ENCODE measurements around the gene KMT2A. TPM values are rescaled to one million over a fixed set of nuclear protein-coding genes. Genes with fewer than 3 reads are reported as not detected.
"Not testable (repeated sequence)": the region's sequence is repeated elsewhere in the genome, so short reads cannot be mapped to it uniquely, and the experiment has no call there.

The KMT2A gene
- total RNA-seq, 6 experiments from 2014 or later: 29.3 to 39.3 (median 34.4) TPM

DNA sequence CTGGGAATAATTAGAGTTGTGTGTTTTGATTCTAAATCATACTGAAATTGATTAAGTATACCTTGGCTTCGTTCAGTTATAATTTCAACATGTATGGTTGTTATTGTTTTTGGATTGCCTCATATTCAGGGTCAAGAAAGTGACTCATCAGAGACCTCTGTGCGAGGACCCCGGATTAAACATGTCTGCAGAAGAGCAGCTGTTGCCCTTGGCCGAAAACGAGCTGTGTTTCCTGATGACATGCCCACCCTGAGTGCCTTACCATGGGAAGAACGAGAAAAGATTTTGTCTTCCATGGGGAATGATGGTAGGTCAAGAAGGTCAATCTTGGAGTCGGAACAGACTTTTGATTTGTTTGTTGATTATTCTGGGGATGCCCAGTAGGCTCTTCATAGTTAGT lies 40.4 kb downstream of the KMT2A start:
- DNase-seq: no peak
- Mint-ChIP-seq H3K27me3 (ENCODE audit: insufficient read depth) (no peaks in the 10 kb centered on the region), H3K36me3 (ENCODE audit: low read depth) (peaks cover 46% of the 10 kb centered on the region), H3K4me1 (ENCODE audit: low read depth) (no peaks in the 10 kb centered on the region), H3K27ac (no peak overlapping the region), H3K9me3 (no peaks in the 10 kb centered on the region), H3K4me3 (no peak overlapping the region)
- TF ChIP-seq, protein P1, sequence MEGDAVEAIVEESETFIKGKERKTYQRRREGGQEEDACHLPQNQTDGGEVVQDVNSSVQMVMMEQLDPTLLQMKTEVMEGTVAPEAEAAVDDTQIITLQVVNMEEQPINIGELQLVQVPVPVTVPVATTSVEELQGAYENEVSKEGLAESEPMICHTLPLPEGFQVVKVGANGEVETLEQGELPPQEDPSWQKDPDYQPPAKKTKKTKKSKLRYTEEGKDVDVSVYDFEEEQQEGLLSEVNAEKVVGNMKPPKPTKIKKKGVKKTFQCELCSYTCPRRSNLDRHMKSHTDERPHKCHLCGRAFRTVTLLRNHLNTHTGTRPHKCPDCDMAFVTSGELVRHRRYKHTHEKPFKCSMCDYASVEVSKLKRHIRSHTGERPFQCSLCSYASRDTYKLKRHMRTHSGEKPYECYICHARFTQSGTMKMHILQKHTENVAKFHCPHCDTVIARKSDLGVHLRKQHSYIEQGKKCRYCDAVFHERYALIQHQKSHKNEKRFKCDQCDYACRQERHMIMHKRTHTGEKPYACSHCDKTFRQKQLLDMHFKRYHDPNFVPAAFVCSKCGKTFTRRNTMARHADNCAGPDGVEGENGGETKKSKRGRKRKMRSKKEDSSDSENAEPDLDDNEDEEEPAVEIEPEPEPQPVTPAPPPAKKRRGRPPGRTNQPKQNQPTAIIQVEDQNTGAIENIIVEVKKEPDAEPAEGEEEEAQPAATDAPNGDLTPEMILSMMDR (IDR thresholded peaks at IDR 0.05): no peak

DNA sequence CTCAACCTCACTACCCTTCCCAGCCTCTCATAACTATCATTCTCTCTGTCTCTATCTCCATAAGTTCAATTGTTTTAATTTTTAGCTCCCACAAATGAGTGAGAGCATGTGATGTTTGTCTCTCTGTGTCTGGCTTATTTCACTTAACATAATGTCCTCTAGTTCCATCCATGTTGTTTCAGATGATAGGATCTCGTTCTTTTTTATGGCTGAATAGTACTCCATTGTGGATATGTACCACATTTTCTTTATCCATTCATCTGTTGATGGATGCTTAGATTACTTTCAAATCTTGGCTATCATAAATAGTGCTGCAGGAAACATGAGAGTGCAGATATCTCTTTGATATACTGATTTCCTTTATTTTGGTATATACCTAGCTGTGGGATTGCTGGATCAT lies 44.9 kb downstream of the KMT2A start:
- peaks cover 31% of the 10 kb centered on the region for H3K36me3 Mint-ChIP-seq (ENCODE audit: low read depth)
- not testable (repeated sequence) for DNase-seq; H3K4me1 Mint-ChIP-seq (ENCODE audit: low read depth); H3K27me3 Mint-ChIP-seq (ENCODE audit: insufficient read depth); H3K9me3 Mint-ChIP-seq; H3K4me3 Mint-ChIP-seq; H3K27ac Mint-ChIP-seq

DNA sequence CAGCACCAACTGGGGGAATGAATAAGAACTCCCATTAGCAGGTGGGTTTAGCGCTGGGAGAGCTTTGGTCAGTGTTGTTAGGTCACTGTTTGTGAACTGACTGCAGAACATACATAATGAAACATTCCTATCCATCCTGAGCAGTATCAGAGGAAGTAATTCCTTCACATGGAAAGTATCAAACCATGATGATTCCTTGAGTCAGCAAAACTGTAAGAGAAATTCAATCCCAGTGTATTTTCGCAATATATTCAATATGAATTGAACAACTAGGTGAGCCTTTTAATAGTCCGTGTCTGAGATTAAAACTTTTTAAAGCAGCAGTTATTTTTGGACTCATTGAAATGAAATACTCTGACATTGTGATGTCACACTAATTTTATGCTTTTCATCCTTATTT lies 48.1 kb downstream of the KMT2A start:
- TF ChIP-seq, protein P1 (IDR thresholded peaks at IDR 0.05): no peak
- no peak for DNase-seq
- Mint-ChIP-seq H3K4me3 (no peak overlapping the region), H3K4me1 (ENCODE audit: low read depth) (no peaks in the 10 kb centered on the region), H3K27ac (no peak overlapping the region), H3K27me3 (ENCODE audit: insufficient read depth) (no peaks in the 10 kb centered on the region), H3K9me3 (no peaks in the 10 kb centered on the region), H3K36me3 (ENCODE audit: low read depth) (peaks cover 34% of the 10 kb centered on the region)

DNA sequence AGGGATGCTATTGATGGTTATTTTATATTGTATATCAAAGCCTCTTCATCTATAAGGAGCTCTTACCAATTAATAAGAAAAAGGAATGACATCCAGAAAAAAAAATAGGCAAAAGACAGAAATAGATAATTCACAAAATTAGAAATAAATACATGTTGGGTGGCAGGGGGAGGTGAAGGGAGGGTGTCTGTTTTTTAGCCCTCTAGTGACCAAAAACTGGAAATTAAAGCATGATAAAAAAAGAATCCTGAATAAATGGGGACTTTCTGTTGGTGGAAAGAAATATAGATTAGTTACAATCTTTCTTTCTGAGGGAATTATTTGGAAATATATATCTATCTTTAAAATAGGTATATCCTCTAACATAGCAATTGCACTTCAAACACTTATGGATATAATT lies 49.0 kb downstream of the KMT2A start:
- H3K27ac Mint-ChIP-seq: no peak overlapping the region
- no peaks in the 10 kb centered on the region for H3K27me3 Mint-ChIP-seq (ENCODE audit: insufficient read depth)
- TF ChIP-seq, protein P1 (IDR thresholded peaks at IDR 0.05): peak; percentile 58
- no peaks in the 10 kb centered on the region for H3K4me1 Mint-ChIP-seq (ENCODE audit: low read depth)
- no peaks in the 10 kb centered on the region for H3K9me3 Mint-ChIP-seq
- peaks cover 27% of the 10 kb centered on the region for H3K36me3 Mint-ChIP-seq (ENCODE audit: low read depth)
- H3K4me3 Mint-ChIP-seq: no peak overlapping the region
- DNase-seq: no peak

GRCh38 chr11:118488480-118489109 lies 52.3 kb downstream of the KMT2A start:
- Mint-ChIP-seq H3K36me3 (ENCODE audit: low read depth) (peaks cover 21% of the 10 kb centered on the region), H3K27ac (no peak overlapping the region), H3K9me3 (no peaks in the 10 kb centered on the region)

GRCh38 chr11:118491041-118491440 lies 54.7 kb downstream of the KMT2A start:
- no peak for DNase-seq
- peaks cover 29% of the 10 kb centered on the region for H3K36me3 Mint-ChIP-seq (ENCODE audit: low read depth)
- no peaks in the 10 kb centered on the region for H3K9me3 Mint-ChIP-seq
- H3K4me1 Mint-ChIP-seq (ENCODE audit: low read depth): no peaks in the 10 kb centered on the region
- no peak overlapping the region for H3K27ac Mint-ChIP-seq
- TF ChIP-seq, protein P1 (IDR thresholded peaks at IDR 0.05): no peak
- H3K4me3 Mint-ChIP-seq: no peak overlapping the region
- H3K27me3 Mint-ChIP-seq (ENCODE audit: insufficient read depth): no peaks in the 10 kb centered on the region; the same call in 1 of the 2 replicates

More at GRCh38 chr11:118488480-118489109, 52.3 kb downstream of the KMT2A start:
- no peaks in the 10 kb centered on the region for H3K4me1 Mint-ChIP-seq (ENCODE audit: low read depth)
- no peaks in the 10 kb centered on the region for H3K27me3 Mint-ChIP-seq (ENCODE audit: insufficient read depth)
- H3K4me3 Mint-ChIP-seq: no peak overlapping the region
- peak; percentile 73 for DNase-seq
- TF ChIP-seq, protein P1 (IDR thresholded peaks at IDR 0.05): peak; percentile 90
